HepG2 (cell line): ENCODE measurements around the gene WDR37. TPM values are rescaled to one million over a fixed set of nuclear protein-coding genes. Genes with fewer than 3 reads are reported as not detected.

ENCODE experiments used
- ATAC-seq: fragments of 200-7000 bp; cut with Tn5 transposase; 3 replicates; pipeline ENCODE4 v1.9.1; 2020; ENCODE audit warnings: mild to moderate bottlenecking, moderate library complexity
- BruUV-seq: library from RNA; stranded (reverse); fragments of 400-500 nt; replicated peaks from 2 replicates; lab custom pipeline; 2021; lab: Mats Ljungman, UMichigan
- CTCF ChIA-PET: fragments of 300-600 bp; formaldehyde crosslinking; extraction: SDS; loops from one replicate; lab custom pipeline; 2021; ENCODE audit warnings: low total read pairs, inconsistent platforms, low intra/inter-chr PET ratio; lab: Yijun Ruan, JAX
- POLR2A ChIA-PET: fragments of 350-600 bp; sonication (Branson Sonifier 250); formaldehyde crosslinking; loops from one replicate; lab custom pipeline; 2020; ENCODE audit warnings: antibody characterized with exemption, inconsistent platforms; lab: Yijun Ruan, JAX
- DNase-seq: peaks from one replicate; pipeline ENCODE4 v3.0.0-alpha.2; 2015; ENCODE audit warnings: low spot score
- FAIRE-seq: peaks from 3 replicates; lab custom pipeline; 2011; peaks lifted over from hg19 to GRCh38; lab: Jason Lieb, UNC
- H2AFZ ChIP-seq: one replicate; pipeline ENCODE4 v1.6.1; 2011; ENCODE audit warnings: low read length, inconsistent platforms
- H3K27ac ChIP-seq: fragments of 300-600 bp; 3 replicates; pipeline ENCODE4 v1.8.0; 2011; ENCODE audit warnings: mixed run types, mild to moderate bottlenecking, mixed read lengths, low read length, inconsistent platforms; ENCODE audit not compliant: insufficient read depth; ENCODE audit errors: extremely low read length
- H3K27me3 ChIP-seq, 2 experiments: fragments of 200-600 bp in 1 of 2; 2 replicates in 1 of 2; 3 replicates in 1 of 2; pipeline versions ENCODE4 v1.6.0 to v1.8.0; 2011; ENCODE audit warnings: low read length in 2 of 2, mild to moderate bottlenecking in 2 of 2, moderate library complexity in 2 of 2, inconsistent platforms in 1 of 2; ENCODE audit not compliant: insufficient read depth in 2 of 2, control insufficient read depth in 1 of 2
- H3K36me3 ChIP-seq, 2 experiments: fragments of 200-600 bp in 1 of 2; replicated peaks in 1 of 2; 2 replicates in 1 of 2; 3 replicates in 1 of 2; pipeline versions ENCODE4 v1.5.1 to v1.8.0; 2011; ENCODE audit warnings: low read length in 2 of 2, inconsistent platforms in 1 of 2; ENCODE audit not compliant: insufficient read depth in 2 of 2, control insufficient read depth in 1 of 2
- H3K4me1 ChIP-seq: 2 replicates; pipeline ENCODE4 v1.5.1; 2012; ENCODE audit warnings: low read length, inconsistent platforms; ENCODE audit not compliant: insufficient read depth
- H3K4me2 ChIP-seq: 2 replicates; pipeline ENCODE4 v1.6.0; 2011; ENCODE audit warnings: low read depth, low read length, inconsistent platforms
- H3K4me3 ChIP-seq, 3 experiments: fragments of 200-600 bp in 1 of 3; sonication (generic), shearing (Covaris generic) in 1 of 3; replicated peaks in 1 of 3; 2 replicates each; pipeline ENCODE4 v1.5.1; 2011 to 2016; ENCODE audit warnings: low read length in 3 of 3, inconsistent platforms in 2 of 3, low read depth in 2 of 3, mild to moderate bottlenecking in 2 of 3, control low read depth in 1 of 3, mixed read lengths in 1 of 3; ENCODE audit not compliant: insufficient read depth in 1 of 3
- H3K79me2 ChIP-seq: one replicate; pipeline ENCODE4 v1.6.1; 2011; ENCODE audit warnings: low read length, inconsistent platforms; ENCODE audit not compliant: insufficient read depth
- H3K9ac ChIP-seq: 2 replicates; pipeline ENCODE4 v1.6.0; 2011; ENCODE audit warnings: mild to moderate bottlenecking, low read depth, low read length, inconsistent platforms; ENCODE audit not compliant: insufficient read depth
- H3K9me3 ChIP-seq: 2 replicates; pipeline ENCODE4 v1.5.1; 2012; ENCODE audit warnings: mild to moderate bottlenecking, low read length
- H4K20me1 ChIP-seq: 2 replicates; pipeline ENCODE4 v1.6.0; 2011; ENCODE audit warnings: inconsistent platforms, mild to moderate bottlenecking, low read length, moderate library complexity; ENCODE audit not compliant: insufficient read depth
- ATF7 ChIP-seq, 2 experiments: fragments of 450-650 bp in 1 of 2; sonication (generic) in 1 of 2; formaldehyde crosslinking in 1 of 2; IDR thresholded peaks; 2 replicates each; pipeline versions ENCODE4 v1.4.0 to v1.6.1; 2016 to 2020; ENCODE audit warnings: antibody characterized with exemption in 1 of 2, mild to moderate bottlenecking in 1 of 2, missing genetic modification reagents in 1 of 2
- MAFF ChIP-seq: IDR thresholded peaks from 2 replicates; pipeline ENCODE4 v1.6.1; 2011; ENCODE audit warnings: low read depth, low read length, improper control_type of control experiment
- MAFK ChIP-seq, 2 experiments: IDR thresholded peaks in 1 of 2; conservative IDR thresholded peaks in 1 of 2; 2 replicates each; pipeline ENCODE4 v1.6.1; 2011; ENCODE audit warnings: improper control_type of control experiment in 2 of 2, low read length in 2 of 2
- SNAPC2 ChIP-seq: sonication (generic); formaldehyde crosslinking; IDR thresholded peaks from 2 replicates; pipeline ENCODE4 v1.8.1; 2022; ENCODE audit warnings: mild to moderate bottlenecking, missing genetic modification reagents
- UBTF ChIP-seq: sonication (generic); formaldehyde crosslinking; IDR thresholded peaks from 2 replicates; pipeline ENCODE4 v1.4.0; 2020; ENCODE audit warnings: mild to moderate bottlenecking, missing genetic modification reagents
- ZNF652 ChIP-seq: IDR thresholded peaks from 2 replicates; pipeline ENCODE4 v1.6.1; 2016; ENCODE audit warnings: low read depth, borderline replicate concordance
- WGBS: methylation state at CpG from one replicate; pipeline ENCODE4 v1.1.6; 2017; ENCODE audit warnings: low lambda C conversion rate; 5-methylcytosine and 5-hydroxymethylcytosine counted together
- in situ Hi-C: cut with HindIII; loops from 2 replicates; pipeline ENCODE4 v1.10.0; 2017; ENCODE audit warnings: low pct_unique_long_range_greater_than_20kb; ENCODE audit not compliant: extremely low pct_ligation_motif_present
- intact Hi-C: fragments of 100-400 bp; cut with micrococcal nuclease; formaldehyde crosslinking; loops from one replicate; pipeline ENCODE4 v1.10.0; 2022; ENCODE audit not compliant: unreplicated experiment
- polyA plus RNA-seq, 8 experiments: library from polyadenylated mRNA; depleted of rRNA in 3 of 8; stranded (reverse) in 7 of 8; unstranded in 1 of 8; fragments of >200 nt; fragmentation: Illumina TruSeq in 4 of 8; extraction: Trizol in 4 of 8; gene quantifications; 2 replicates each; pipeline versions ENCODE4 v1.2.1 to v1.2.3, GENCODE V29; 2011 to 2016; ENCODE audit warnings: low read depth in 4 of 8, missing spikeins in 1 of 8, mixed read lengths in 1 of 8; ENCODE audit not compliant: insufficient read depth in 1 of 8
- total RNA-seq, 5 experiments: library from RNA; depleted of rRNA; stranded (reverse); fragments of >200 nt; fragmentation: Illumina TruSeq; extraction: Trizol; gene quantifications; 2 replicates each; pipeline ENCODE4 v1.2.3, GENCODE V29; 2016; ENCODE audit warnings: low read depth in 1 of 5

WDR37 gene
- total and polyA plus RNA-seq, 2 of the 13 experiments (the other 11 are each of a cell fraction or from before 2014, with no cell fraction given) = 5.9 to 7.5 TPM

- Histone ChIP-seq H3K9ac (no peak overlapping the region), H3K27ac (no peak overlapping the region), H4K20me1 (no peaks in the 10 kb centered on the region), H2AFZ (no peak overlapping the region), H3K4me1 (no peaks in the 10 kb centered on the region), H3K36me3 (no peaks in the 10 kb centered on the region), H3K9me3 (no peaks in the 10 kb centered on the region), H3K79me2 (no peaks in the 10 kb centered on the region), H3K27me3 (peaks cover 12 to 86% of the 10 kb centered on the region in 2 experiments), H3K4me2 (no peak overlapping the region), H3K4me3 (no peak overlapping the region)
- in situ Hi-C loops (no loop called here), intact Hi-C loops (no loop called here)
- no peak for TF ChIP-seq ZNF652 (CRISPR knock-in tag)
- TF ChIP-seq ATF7 (IDR thresholded peaks at IDR 0.05) = no peak
- TF ChIP-seq ATF7 (CRISPR knock-in tag; IDR thresholded peaks at IDR 0.05) = no peak
- TF ChIP-seq SNAPC2 (CRISPR knock-in tag) = no peak
- 0 out of 2 replicates have a peak, but pooled peaks have one; percentile 12 for TF ChIP-seq MAFF
- no peak for TF ChIP-seq UBTF (CRISPR knock-in tag)
- peak; percentile 62 to 67 for TF ChIP-seq MAFK (conservative IDR thresholded peaks at IDR 0.05 in 1 of 2, IDR thresholded peaks at IDR 0.05 in 1 of 2; ENCODE audit: low read length in 2 of 2)
- FAIRE-seq = no peak
- no peak for DNase-seq
- WGBS = 6% methylated on average over 13 of the region's 22 CpGs
- ChIA-PET POLR2A (no interaction called here), CTCF (no interaction called here)
- BruUV-seq = no TSS peak
- ATAC-seq = peak; percentile 47
Observed at GRCh38 chr10:1169981-1170866, 114.0 kb downstream of the WDR37 start.
